A549 (cell line): ENCODE measurements around the gene ZNF394. TPM values are rescaled to one million over a fixed set of nuclear protein-coding genes. Genes with fewer than 3 reads are reported as not detected.

Source experiments
- ATAC-seq, 2 experiments: fragments of 200-7000 bp in 1 of 2; fragments of >200 bp in 1 of 2; cut with Nextera tagmentation in 1 of 2; cut with Tn5 transposase in 1 of 2; 3 replicates each; pipeline versions ENCODE4 v1.8.0 to v1.9.1; 2018 to 2020; ENCODE audit warnings: mild to moderate bottlenecking in 1 of 2, moderate library complexity in 1 of 2
- CTCF ChIA-PET: fragments of 300-600 bp; sonication (Branson Sonifier 250); formaldehyde crosslinking; extraction: SDS; loops from one replicate; lab custom pipeline; 2021; ENCODE audit warnings: antibody characterized with exemption, inconsistent platforms; lab: Yijun Ruan, JAX
- POLR2A ChIA-PET: fragments of 350-600 bp; formaldehyde crosslinking; extraction: SDS; loops from one replicate; lab custom pipeline; 2021; ENCODE audit warnings: antibody characterized with exemption, inconsistent platforms; lab: Yijun Ruan, JAX
- DNase-seq, 2 experiments: peaks; one replicate each; pipeline versions ENCODE4 v3.0.0 to v3.0.0-alpha.2; 2011 to 2016; ENCODE audit warnings: low read depth in 1 of 2, low spot score in 1 of 2
- FAIRE-seq: peaks from 2 replicates; lab custom pipeline; 2011; peaks lifted over from hg19 to GRCh38; lab: Jason Lieb, UNC
- H3K27ac ChIP-seq, 2 experiments: fragments of >200 bp; sonication (Bioruptor Twin); formaldehyde crosslinking; 3 replicates each; pipeline ENCODE4 v1.5.1; 2016 to 2017
- H3K4me1 ChIP-seq: fragments of >200 bp; sonication (Bioruptor Twin); formaldehyde crosslinking; 3 replicates; pipeline ENCODE4 v1.6.1; 2016
- H3K4me2 ChIP-seq: fragments of >200 bp; sonication (Bioruptor Twin); formaldehyde crosslinking; 3 replicates; pipeline ENCODE4 v1.6.1; 2016
- H3K4me3 ChIP-seq: fragments of >200 bp; sonication (Bioruptor Twin); formaldehyde crosslinking; 3 replicates; pipeline ENCODE4 v1.5.1; 2016
- H3K9me3 ChIP-seq: fragments of >200 bp; sonication (Bioruptor Twin); formaldehyde crosslinking; 3 replicates; pipeline ENCODE4 v1.6.1; 2016
- ATOH8 ChIP-seq: fragments of 250-450 bp; sonication (Bioruptor Pico); IDR thresholded peaks from 2 replicates; pipeline ENCODE4 v1.5.0; 2020; ENCODE audit warnings: low read depth, mild to moderate bottlenecking, moderate library complexity
- BCL3 ChIP-seq: fragments of >200 bp; sonication (Bioruptor Twin); formaldehyde crosslinking; IDR thresholded peaks from 3 replicates; pipeline ENCODE4 v1.6.1; 2016
- BHLHE40 ChIP-seq: IDR thresholded peaks from 2 replicates; pipeline ENCODE4 v1.6.1; 2012; ENCODE audit warnings: low read depth, low read length, inconsistent platforms
- CBX8 ChIP-seq: fragments of 200-600 bp; sonication (generic); IDR thresholded peaks from 2 replicates; pipeline ENCODE4 v1.6.1; 2016
- EHMT2 ChIP-seq: fragments of 200-600 bp; sonication (generic); IDR thresholded peaks from 2 replicates; pipeline ENCODE4 v1.6.1; 2016; ENCODE audit warnings: antibody characterized with exemption, low read depth, mild to moderate bottlenecking, moderate library complexity
- EP300 ChIP-seq, 2 experiments: fragments of >200 bp; sonication (Bioruptor Twin); formaldehyde crosslinking; IDR thresholded peaks; 2 replicates in 1 of 2; 3 replicates in 1 of 2; pipeline ENCODE4 v1.6.1; 2016 to 2017
- ESRRA ChIP-seq: fragments of 150-350 bp; IDR thresholded peaks from 2 replicates; pipeline ENCODE4 v1.6.1; 2014; ENCODE audit warnings: mild to moderate bottlenecking, low read length, borderline replicate concordance
- FOSL2 ChIP-seq, 2 experiments: fragments of 450-650 bp in 1 of 2; fragments of >200 bp in 1 of 2; sonication (Bioruptor Twin) in 1 of 2; formaldehyde crosslinking; IDR thresholded peaks; 2 replicates each; pipeline versions ENCODE4 v1.5.0 to v1.6.1; 2016 to 2020; ENCODE audit warnings: mild to moderate bottlenecking in 1 of 2, moderate library complexity in 1 of 2
- HEYL ChIP-seq: fragments of 250-450 bp; sonication (Bioruptor Pico); IDR thresholded peaks from 2 replicates; pipeline ENCODE4 v1.8.0; 2021; ENCODE audit warnings: mild to moderate bottlenecking, moderate library complexity
- HMGXB4 ChIP-seq: fragments of 250-450 bp; sonication (Bioruptor Pico); IDR thresholded peaks from 2 replicates; pipeline ENCODE4 v1.5.0; 2021; ENCODE audit warnings: mild to moderate bottlenecking, moderate library complexity, borderline replicate concordance
- HOXA7 ChIP-seq: fragments of 250-450 bp; sonication (Bioruptor Pico); IDR thresholded peaks from 2 replicates; pipeline ENCODE4 v1.5.0; 2020; ENCODE audit warnings: mild to moderate bottlenecking, moderate library complexity
- JUN ChIP-seq, 2 experiments: fragments of >200 bp; sonication (Bioruptor Twin); formaldehyde crosslinking; IDR thresholded peaks; 2 replicates in 1 of 2; 3 replicates in 1 of 2; pipeline ENCODE4 v1.6.1; 2016 to 2017
- JUNB ChIP-seq: fragments of >200 bp; sonication (Bioruptor Twin); formaldehyde crosslinking; IDR thresholded peaks from 2 replicates; pipeline ENCODE4 v1.6.1; 2016
- NFE2L2 ChIP-seq: fragments of 150-350 bp; conservative IDR thresholded peaks from 2 replicates; pipeline ENCODE4 v1.6.1; 2014; ENCODE audit warnings: low read length
- NPAS2 ChIP-seq: fragments of 250-450 bp; sonication (Bioruptor Pico); IDR thresholded peaks from 2 replicates; pipeline ENCODE4 v1.8.0; 2022; ENCODE audit warnings: mild to moderate bottlenecking, moderate library complexity, borderline replicate concordance
- RCOR1 ChIP-seq: fragments of 150-350 bp; IDR thresholded peaks from 2 replicates; pipeline ENCODE4 v1.6.1; 2014; ENCODE audit warnings: antibody characterized with exemption, low read length, low read depth
- RFX5 ChIP-seq: fragments of 450-650 bp; IDR thresholded peaks from 2 replicates; pipeline ENCODE4 v1.7.1; 2014; ENCODE audit warnings: antibody characterized with exemption, mild to moderate bottlenecking, moderate library complexity
- TP53 ChIP-seq: fragments of 250-450 bp; sonication (Bioruptor Pico); IDR thresholded peaks from 2 replicates; pipeline ENCODE4 v1.5.0; 2021; ENCODE audit warnings: mild to moderate bottlenecking, moderate library complexity
- USF2 ChIP-seq: fragments of 450-650 bp; IDR thresholded peaks from 2 replicates; pipeline ENCODE4 v1.6.1; 2014; ENCODE audit warnings: antibody characterized with exemption
- ZC3H11A ChIP-seq: fragments of 450-650 bp; IDR thresholded peaks from 2 replicates; pipeline ENCODE4 v1.6.1; 2014; ENCODE audit warnings: antibody characterized with exemption, mild to moderate bottlenecking
- ZNF302 ChIP-seq: fragments of 250-450 bp; sonication (Bioruptor Pico); IDR thresholded peaks from 2 replicates; pipeline ENCODE4 v1.9.0; 2021; ENCODE audit warnings: inconsistent platforms, mild to moderate bottlenecking, moderate library complexity
- ZSCAN20 ChIP-seq: fragments of 250-450 bp; sonication (Bioruptor Pico); IDR thresholded peaks from 2 replicates; pipeline ENCODE4 v1.8.0; 2022; ENCODE audit warnings: mild to moderate bottlenecking, moderate library complexity
- WGBS: methylation state at CpG from one replicate; pipeline ENCODE4 v1.1.6; 2017; ENCODE audit errors: missing lambda C conversion rate; 5-methylcytosine and 5-hydroxymethylcytosine counted together
- polyA plus RNA-seq, 4 experiments: library from polyadenylated mRNA; depleted of rRNA in 3 of 4; stranded (reverse); fragments of >200 nt; fragmentation: RNase III in 1 of 4; extraction: RNeasy Plus Mini Kit Qiagen cat#74134 plus additional on column Dnase treatment in 1 of 4; gene quantifications; 2 replicates in 3 of 4; 3 replicates in 1 of 4; pipeline ENCODE4 v1.2.3, GENCODE V29; 2011 to 2017

ZNF394 gene
- polyA plus RNA-seq, 2 of the 4 experiments (the other 2 are of a cell fraction): 12.8 to 13.6 TPM

GRCh38 chr7:99457050-99457649, 42.9 kb downstream of the ZNF394 start (continued):
- TF ChIP-seq ZSCAN20: no peak
- no peak for TF ChIP-seq FOSL2 (IDR thresholded peaks at IDR 0.05)
- TF ChIP-seq FOSL2 (CRISPR knock-in tag; IDR thresholded peaks at IDR 0.05): no peak
- TF ChIP-seq EHMT2: no peak
- TF ChIP-seq RFX5: no peak
- TF ChIP-seq ZNF302: no peak
- no peak for TF ChIP-seq USF2
- no peak for TF ChIP-seq HOXA7 (CRISPR knock-in tag)

- Histone ChIP-seq H3K4me1 (no peaks in the 10 kb centered on the region), H3K4me3 (no peak overlapping the region), H3K9me3 (no peaks in the 10 kb centered on the region), H3K27ac (no peak overlapping the region), H3K4me2 (no peak overlapping the region)
- FAIRE-seq (no peak), DNase-seq (no peak), ATAC-seq (no peak)
- WGBS: 88% methylated on average over 13 of the region's 13 CpGs
- ChIA-PET POLR2A (interaction anchor here (0.9 to 1.2 kb wide), 2 partner anchors 10 to 18 kb away, joined by 4 to 5 read pairs; partner anchors contain the start of genes CPSF4 and PTCD1), CTCF (interaction anchor here (12.6 kb wide), 1 partner anchor 9 kb away, joined by 92 read pairs; no protein-coding TSS in a partner anchor)
- no peak for TF ChIP-seq HMGXB4 (CRISPR knock-in tag)
- no peak for TF ChIP-seq CBX8
- no peak for TF ChIP-seq HEYL (CRISPR knock-in tag)
- no peak for TF ChIP-seq RCOR1
- TF ChIP-seq ESRRA: no peak
- TF ChIP-seq NFE2L2: no peak
- TF ChIP-seq TP53: no peak
- no peak for TF ChIP-seq ZSCAN20
- no peak for TF ChIP-seq JUN (IDR thresholded peaks at IDR 0.05)
- TF ChIP-seq ZC3H11A: no peak
- TF ChIP-seq BCL3: no peak
- no peak for TF ChIP-seq JUNB
- no peak for TF ChIP-seq NPAS2 (CRISPR knock-in tag)
- no peak for TF ChIP-seq RFX5
- no peak for TF ChIP-seq EP300 (IDR thresholded peaks at IDR 0.05)
- no peak for TF ChIP-seq ATOH8 (CRISPR knock-in tag)
- no peak for TF ChIP-seq BHLHE40
These were observed 43.8 kb downstream of the ZNF394 start for GRCh38 chr7:99456288-99456687.
